Subcutaneous preadipocyte (primary cell): ENCODE results near the gene OR51L1. TPM values are rescaled to one million over a fixed set of nuclear protein-coding genes. Genes with fewer than 3 reads are reported as not detected.

Experiments used
- total RNA-seq: library from RNA; depleted of rRNA; stranded (reverse); fragments of >200 nt; gene quantifications from 2 replicates; pipeline ENCODE4 v1.2.3, GENCODE V29; 2012

OR51L1 gene, protein sequence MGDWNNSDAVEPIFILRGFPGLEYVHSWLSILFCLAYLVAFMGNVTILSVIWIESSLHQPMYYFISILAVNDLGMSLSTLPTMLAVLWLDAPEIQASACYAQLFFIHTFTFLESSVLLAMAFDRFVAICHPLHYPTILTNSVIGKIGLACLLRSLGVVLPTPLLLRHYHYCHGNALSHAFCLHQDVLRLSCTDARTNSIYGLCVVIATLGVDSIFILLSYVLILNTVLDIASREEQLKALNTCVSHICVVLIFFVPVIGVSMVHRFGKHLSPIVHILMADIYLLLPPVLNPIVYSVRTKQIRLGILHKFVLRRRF
- total RNA-seq = not detected in 2 replicates

DNA sequence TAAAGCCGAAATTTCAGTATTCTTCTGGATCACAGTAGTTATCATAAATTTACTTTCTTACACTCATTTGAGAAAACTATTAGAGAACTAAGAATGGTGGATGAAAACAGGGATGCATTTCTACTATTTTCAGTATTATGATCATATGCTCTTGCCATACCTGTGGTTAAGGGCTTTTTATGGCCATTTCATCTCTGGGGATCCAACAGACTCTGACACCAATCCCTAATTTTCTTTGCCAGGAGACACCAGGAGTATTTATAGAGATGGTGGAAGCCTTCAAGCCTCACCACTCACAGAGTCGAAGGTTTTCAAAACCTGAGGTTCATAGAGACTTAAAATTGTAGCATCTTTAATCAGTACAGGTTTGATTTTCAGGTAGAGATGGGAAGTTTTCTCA is at the start of gene OR51L1:
TSS of gene OR51L1 (plus strand) at position 301 of the 400 bp plus-strand sequence. CDS start 4,132 bp downstream, outside the sequence.

DNA sequence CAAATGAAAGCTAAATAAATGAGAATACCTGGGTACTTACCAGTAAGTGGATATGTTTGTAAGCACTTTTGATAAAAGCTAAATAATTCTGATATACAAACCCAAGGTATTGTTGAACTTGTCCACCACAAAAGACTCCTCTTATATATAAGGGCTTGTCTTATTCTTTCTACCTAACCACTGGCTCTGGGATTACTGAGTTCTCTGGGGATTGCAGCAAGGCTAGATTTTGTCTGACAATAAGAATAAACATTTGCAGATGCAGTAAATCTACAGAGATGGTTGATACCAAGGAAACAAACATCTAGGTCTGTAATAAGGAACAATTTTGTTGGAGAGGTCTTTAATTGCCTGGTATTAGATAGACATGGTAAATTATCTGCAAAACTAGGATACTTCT is 47.1 kb upstream of the OR51L1 start, which contains the start of gene OR51A4:
TSS of gene OR51A4 (minus strand) at position 101 of the 400 bp plus-strand sequence. CDS start 505 bp downstream, outside the sequence.

DNA sequence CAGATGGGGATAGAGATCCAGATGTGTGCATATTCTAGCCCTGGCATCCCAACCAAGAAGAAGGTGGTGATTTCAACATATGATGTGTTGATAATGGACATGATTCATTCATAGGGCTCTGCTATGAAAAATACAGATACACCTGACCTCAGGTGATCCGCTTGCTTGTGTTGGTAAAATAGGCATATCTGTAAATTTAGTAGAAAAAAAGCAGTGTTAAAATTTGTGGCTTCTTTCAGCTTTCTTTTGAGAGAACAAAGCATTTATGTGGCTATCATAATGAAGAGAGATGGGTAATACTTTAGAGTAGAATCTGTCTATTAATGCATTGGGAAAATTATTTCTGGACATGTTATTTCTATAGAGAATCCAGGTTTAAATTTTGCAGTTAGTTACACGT is 39.0 kb upstream of the OR51L1 start, which contains the start of gene OR51A2:
TSS of gene OR51A2 (minus strand) at position 101 of the 400 bp plus-strand sequence. CDS start at position 101, 0 bp downstream.

DNA sequence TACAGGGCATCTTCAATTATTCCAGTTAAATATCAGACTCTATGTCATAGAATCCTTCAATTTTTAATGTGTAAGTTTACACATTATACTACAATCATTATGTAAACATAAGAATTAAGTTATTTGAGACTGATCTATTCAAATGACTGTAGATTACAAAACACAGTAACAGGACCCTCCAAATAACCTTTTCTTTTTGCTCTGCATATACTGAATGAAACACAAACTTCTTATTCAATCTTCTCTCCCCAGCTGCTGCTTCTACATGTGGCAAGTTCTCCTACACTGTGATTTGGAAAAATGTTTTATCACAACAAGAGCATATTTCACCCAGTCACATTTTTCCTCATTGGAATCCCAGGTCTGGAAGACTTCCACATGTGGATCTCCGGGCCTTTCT is 51.6 kb downstream of the OR51L1 start, which contains the start of gene OR52J3:
TSS of gene OR52J3 (plus strand) at position 301 of the 400 bp plus-strand sequence. CDS start at position 301, 0 bp downstream.

Other genes with a start within 250 kb of the OR51L1 start
- gene OR51F1, start 224.9 kb upstream of the OR51L1 start, total RNA-seq = not detected in 2 replicates
- gene OR52R1, start 190.5 kb upstream of the OR51L1 start, total RNA-seq = not detected in 2 replicates
- not detected in 2 replicates for gene OR51F2, start 173.5 kb upstream of the OR51L1 start, total RNA-seq
- not detected in 2 replicates for gene OR51S1, start 145.6 kb upstream of the OR51L1 start, total RNA-seq
- not detected in 2 replicates for gene OR51T1, start 113.0 kb upstream of the OR51L1 start, total RNA-seq
- not detected in 2 replicates for gene OR51A7, start 91.1 kb upstream of the OR51L1 start, total RNA-seq
- not detected in 2 replicates for gene OR51G2, start 75.5 kb upstream of the OR51L1 start, total RNA-seq
- gene OR51G1, start 70.5 kb upstream of the OR51L1 start, total RNA-seq = not detected in 2 replicates
- not detected in 2 replicates for gene OR51A4, start 47.2 kb upstream of the OR51L1 start, total RNA-seq
- gene OR51A2, start 39.1 kb upstream of the OR51L1 start, total RNA-seq = not detected in 2 replicates
- gene OR52J3, start 51.7 kb downstream of the OR51L1 start, total RNA-seq = not detected in 2 replicates
- gene OR52E2, start 64.8 kb downstream of the OR51L1 start, total RNA-seq = not detected in 2 replicates
- gene OR52E1, start 74.7 kb downstream of the OR51L1 start, total RNA-seq = not detected in 2 replicates
- not detected in 2 replicates for gene OR52A5, start 143.5 kb downstream of the OR51L1 start, total RNA-seq
- not detected in 2 replicates for gene OR52A1, start 159.9 kb downstream of the OR51L1 start, total RNA-seq
- not detected in 2 replicates for gene OR51V1, start 205.8 kb downstream of the OR51L1 start, total RNA-seq
- gene HBB, start 232.2 kb downstream of the OR51L1 start, total RNA-seq = not detected in 2 replicates
- not detected in 2 replicates for gene HBD, start 239.6 kb downstream of the OR51L1 start, total RNA-seq